ENCODE results near the gene FKBP4. TPM values are rescaled to one million over a fixed set of nuclear protein-coding genes. Genes with fewer than 3 reads are reported as not detected.

The FKBP4 gene
- total and polyA plus RNA-seq, 2 of the 13 experiments (the other 11 are each of a cell fraction or from before 2014, with no cell fraction given): 25.7 to 66.1 TPM

DNA sequence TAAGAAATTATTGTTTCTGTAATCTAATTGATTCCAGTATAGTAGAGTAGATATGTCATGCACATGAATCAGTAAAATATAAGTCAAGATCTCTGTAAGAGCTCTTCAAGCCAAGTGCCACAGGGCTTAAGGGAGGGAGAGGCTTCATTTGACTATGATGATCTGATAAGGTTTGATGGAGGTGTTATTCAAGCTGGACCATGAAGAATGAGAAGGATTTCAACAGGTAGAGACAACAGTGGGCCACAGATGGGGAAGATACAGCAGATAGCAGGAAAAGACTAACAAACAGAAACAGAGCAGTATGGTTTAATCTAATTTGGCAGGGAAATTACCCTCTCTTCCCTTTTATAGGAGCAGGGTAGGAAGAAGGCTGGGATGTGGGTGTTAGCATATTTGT is 40.6 kb upstream of the FKBP4 start (continued):
- no peak for TF ChIP-seq ZNF619 (CRISPR knock-in tag; IDR thresholded peaks at IDR 0.05)

DNA sequence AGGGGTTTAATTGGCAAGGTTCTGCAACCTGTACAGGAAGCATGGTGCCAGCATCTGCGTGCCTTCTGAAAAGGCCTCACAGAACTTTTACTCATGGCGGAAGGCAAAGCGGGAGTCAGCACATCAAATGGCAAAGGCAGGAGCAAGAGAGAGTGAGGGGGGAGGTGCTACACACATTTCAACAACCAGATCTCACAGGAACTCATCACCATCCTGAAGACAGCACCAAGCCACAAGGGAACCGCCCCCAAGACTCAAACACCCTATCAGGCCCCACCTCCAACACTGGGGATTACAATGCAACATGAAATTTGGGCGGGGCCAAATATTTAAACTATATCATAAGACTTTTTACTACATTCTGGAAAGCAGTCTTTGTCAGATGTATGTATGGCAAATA is 38.0 kb upstream of the FKBP4 start:
- Histone ChIP-seq H3K4me1 (ENCODE audit: insufficient read depth, low read length) (no peaks in the 10 kb centered on the region), H3K36me3 (replicated peaks in 1 of 2; ENCODE audit: control insufficient read depth in 1 of 2, insufficient read depth in 2 of 2, low read length in 2 of 2) (no peaks in the 10 kb centered on the region), H3K4me2 (ENCODE audit: low read depth, low read length) (no peak overlapping the region), H3K79me2 (ENCODE audit: insufficient read depth, low read length) (no peaks in the 10 kb centered on the region), H3K27me3 (ENCODE audit: control insufficient read depth in 1 of 2, insufficient read depth in 2 of 2, low read length in 2 of 2) (0 out of 5 replicates have a peak, but pooled peaks cover 0 to 2% of the 10 kb centered on the region in 2 experiments), H4K20me1 (ENCODE audit: insufficient read depth, low read length) (peaks cover 7% of the 10 kb centered on the region; the same call in 1 of the 2 replicates), H3K9ac (ENCODE audit: insufficient read depth, low read depth, low read length) (no peak overlapping the region), H3K4me3 (replicated peaks in 1 of 3; ENCODE audit: insufficient read depth in 1 of 3, low read depth in 2 of 3, low read length in 3 of 3) (no peak overlapping the region), H2AFZ (ENCODE audit: low read length) (no peak overlapping the region), H3K9me3 (ENCODE audit: low read length) (no peaks in the 10 kb centered on the region), H3K27ac (ENCODE audit: extremely low read length, insufficient read depth, low read length) (no peak overlapping the region)
- ChIA-PET CTCF (ENCODE audit: low intra/inter-chr PET ratio, low total read pairs) (no interaction called here), POLR2A (no interaction called here)
- FAIRE-seq: no peak
- in situ Hi-C loops (cut with HindIII; ENCODE audit: extremely low pct_ligation_motif_present, low pct_unique_long_range_greater_than_20kb) (no loop called here), intact Hi-C loops (cut with micrococcal nuclease; ENCODE audit: unreplicated experiment) (no loop called here)
- DNase-seq (ENCODE audit: low spot score): no peak
- no TSS peak for BruUV-seq (replicated peaks)
- 46% methylated on average over 5 of the region's 5 CpGs for whole genome bisulfite sequencing (ENCODE audit: low lambda C conversion rate)
- no peak for ATAC-seq
- TF ChIP-seq, protein P1, sequence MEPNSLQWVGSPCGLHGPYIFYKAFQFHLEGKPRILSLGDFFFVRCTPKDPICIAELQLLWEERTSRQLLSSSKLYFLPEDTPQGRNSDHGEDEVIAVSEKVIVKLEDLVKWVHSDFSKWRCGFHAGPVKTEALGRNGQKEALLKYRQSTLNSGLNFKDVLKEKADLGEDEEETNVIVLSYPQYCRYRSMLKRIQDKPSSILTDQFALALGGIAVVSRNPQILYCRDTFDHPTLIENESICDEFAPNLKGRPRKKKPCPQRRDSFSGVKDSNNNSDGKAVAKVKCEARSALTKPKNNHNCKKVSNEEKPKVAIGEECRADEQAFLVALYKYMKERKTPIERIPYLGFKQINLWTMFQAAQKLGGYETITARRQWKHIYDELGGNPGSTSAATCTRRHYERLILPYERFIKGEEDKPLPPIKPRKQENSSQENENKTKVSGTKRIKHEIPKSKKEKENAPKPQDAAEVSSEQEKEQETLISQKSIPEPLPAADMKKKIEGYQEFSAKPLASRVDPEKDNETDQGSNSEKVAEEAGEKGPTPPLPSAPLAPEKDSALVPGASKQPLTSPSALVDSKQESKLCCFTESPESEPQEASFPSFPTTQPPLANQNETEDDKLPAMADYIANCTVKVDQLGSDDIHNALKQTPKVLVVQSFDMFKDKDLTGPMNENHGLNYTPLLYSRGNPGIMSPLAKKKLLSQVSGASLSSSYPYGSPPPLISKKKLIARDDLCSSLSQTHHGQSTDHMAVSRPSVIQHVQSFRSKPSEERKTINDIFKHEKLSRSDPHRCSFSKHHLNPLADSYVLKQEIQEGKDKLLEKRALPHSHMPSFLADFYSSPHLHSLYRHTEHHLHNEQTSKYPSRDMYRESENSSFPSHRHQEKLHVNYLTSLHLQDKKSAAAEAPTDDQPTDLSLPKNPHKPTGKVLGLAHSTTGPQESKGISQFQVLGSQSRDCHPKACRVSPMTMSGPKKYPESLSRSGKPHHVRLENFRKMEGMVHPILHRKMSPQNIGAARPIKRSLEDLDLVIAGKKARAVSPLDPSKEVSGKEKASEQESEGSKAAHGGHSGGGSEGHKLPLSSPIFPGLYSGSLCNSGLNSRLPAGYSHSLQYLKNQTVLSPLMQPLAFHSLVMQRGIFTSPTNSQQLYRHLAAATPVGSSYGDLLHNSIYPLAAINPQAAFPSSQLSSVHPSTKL (CRISPR knock-in tag; IDR thresholded peaks at IDR 0.05): no peak
- TF ChIP-seq ZNF264 (CRISPR knock-in tag; IDR thresholded peaks at IDR 0.05) (no peak), ZNF777 (CRISPR knock-in tag; IDR thresholded peaks at IDR 0.05) (no peak), TCF7 (IDR thresholded peaks at IDR 0.05; ENCODE audit: low read depth) (no peak), ARID2 (CRISPR knock-in tag; IDR thresholded peaks at IDR 0.05; ENCODE audit: borderline replicate concordance) (no peak), ATAD3A (CRISPR knock-in tag; IDR thresholded peaks at IDR 0.05) (no peak)
- TF ChIP-seq, protein P2, sequence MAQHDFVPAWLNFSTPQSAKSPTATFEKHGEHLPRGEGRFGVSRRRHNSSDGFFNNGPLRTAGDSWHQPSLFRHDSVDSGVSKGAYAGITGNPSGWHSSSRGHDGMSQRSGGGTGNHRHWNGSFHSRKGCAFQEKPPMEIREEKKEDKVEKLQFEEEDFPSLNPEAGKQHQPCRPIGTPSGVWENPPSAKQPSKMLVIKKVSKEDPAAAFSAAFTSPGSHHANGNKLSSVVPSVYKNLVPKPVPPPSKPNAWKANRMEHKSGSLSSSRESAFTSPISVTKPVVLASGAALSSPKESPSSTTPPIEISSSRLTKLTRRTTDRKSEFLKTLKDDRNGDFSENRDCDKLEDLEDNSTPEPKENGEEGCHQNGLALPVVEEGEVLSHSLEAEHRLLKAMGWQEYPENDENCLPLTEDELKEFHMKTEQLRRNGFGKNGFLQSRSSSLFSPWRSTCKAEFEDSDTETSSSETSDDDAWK (CRISPR knock-in tag; IDR thresholded peaks at IDR 0.05): no peak
- TF ChIP-seq, protein P3, sequence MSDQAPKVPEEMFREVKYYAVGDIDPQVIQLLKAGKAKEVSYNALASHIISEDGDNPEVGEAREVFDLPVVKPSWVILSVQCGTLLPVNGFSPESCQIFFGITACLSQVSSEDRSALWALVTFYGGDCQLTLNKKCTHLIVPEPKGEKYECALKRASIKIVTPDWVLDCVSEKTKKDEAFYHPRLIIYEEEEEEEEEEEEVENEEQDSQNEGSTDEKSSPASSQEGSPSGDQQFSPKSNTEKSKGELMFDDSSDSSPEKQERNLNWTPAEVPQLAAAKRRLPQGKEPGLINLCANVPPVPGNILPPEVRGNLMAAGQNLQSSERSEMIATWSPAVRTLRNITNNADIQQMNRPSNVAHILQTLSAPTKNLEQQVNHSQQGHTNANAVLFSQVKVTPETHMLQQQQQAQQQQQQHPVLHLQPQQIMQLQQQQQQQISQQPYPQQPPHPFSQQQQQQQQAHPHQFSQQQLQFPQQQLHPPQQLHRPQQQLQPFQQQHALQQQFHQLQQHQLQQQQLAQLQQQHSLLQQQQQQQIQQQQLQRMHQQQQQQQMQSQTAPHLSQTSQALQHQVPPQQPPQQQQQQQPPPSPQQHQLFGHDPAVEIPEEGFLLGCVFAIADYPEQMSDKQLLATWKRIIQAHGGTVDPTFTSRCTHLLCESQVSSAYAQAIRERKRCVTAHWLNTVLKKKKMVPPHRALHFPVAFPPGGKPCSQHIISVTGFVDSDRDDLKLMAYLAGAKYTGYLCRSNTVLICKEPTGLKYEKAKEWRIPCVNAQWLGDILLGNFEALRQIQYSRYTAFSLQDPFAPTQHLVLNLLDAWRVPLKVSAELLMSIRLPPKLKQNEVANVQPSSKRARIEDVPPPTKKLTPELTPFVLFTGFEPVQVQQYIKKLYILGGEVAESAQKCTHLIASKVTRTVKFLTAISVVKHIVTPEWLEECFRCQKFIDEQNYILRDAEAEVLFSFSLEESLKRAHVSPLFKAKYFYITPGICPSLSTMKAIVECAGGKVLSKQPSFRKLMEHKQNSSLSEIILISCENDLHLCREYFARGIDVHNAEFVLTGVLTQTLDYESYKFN (CRISPR knock-in tag; conservative IDR thresholded peaks at IDR 0.05): no peak
- TF ChIP-seq, protein P4, sequence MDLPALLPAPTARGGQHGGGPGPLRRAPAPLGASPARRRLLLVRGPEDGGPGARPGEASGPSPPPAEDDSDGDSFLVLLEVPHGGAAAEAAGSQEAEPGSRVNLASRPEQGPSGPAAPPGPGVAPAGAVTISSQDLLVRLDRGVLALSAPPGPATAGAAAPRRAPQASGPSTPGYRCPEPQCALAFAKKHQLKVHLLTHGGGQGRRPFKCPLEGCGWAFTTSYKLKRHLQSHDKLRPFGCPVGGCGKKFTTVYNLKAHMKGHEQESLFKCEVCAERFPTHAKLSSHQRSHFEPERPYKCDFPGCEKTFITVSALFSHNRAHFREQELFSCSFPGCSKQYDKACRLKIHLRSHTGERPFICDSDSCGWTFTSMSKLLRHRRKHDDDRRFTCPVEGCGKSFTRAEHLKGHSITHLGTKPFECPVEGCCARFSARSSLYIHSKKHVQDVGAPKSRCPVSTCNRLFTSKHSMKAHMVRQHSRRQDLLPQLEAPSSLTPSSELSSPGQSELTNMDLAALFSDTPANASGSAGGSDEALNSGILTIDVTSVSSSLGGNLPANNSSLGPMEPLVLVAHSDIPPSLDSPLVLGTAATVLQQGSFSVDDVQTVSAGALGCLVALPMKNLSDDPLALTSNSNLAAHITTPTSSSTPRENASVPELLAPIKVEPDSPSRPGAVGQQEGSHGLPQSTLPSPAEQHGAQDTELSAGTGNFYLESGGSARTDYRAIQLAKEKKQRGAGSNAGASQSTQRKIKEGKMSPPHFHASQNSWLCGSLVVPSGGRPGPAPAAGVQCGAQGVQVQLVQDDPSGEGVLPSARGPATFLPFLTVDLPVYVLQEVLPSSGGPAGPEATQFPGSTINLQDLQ (CRISPR knock-in tag; IDR thresholded peaks at IDR 0.05): no peak
- TF ChIP-seq, protein P5, sequence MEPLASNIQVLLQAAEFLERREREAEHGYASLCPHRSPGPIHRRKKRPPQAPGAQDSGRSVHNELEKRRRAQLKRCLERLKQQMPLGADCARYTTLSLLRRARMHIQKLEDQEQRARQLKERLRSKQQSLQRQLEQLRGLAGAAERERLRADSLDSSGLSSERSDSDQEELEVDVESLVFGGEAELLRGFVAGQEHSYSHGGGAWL (CRISPR knock-in tag; IDR thresholded peaks at IDR 0.05): no peak

Data from HepG2 (cell line).